ENCODE measurements around the gene C17orf78. TPM values are rescaled to one million over a fixed set of nuclear protein-coding genes. Genes with fewer than 3 reads are reported as not detected.
A peak's percentile ranks its signal among the peaks of the same experiment; 100 is the strongest.
"Not testable (repeated sequence)": the region's sequence is repeated elsewhere in the genome, so short reads cannot be mapped to it uniquely, and the experiment has no call there.

C17orf78 gene
- total and polyA plus RNA-seq, 2 experiments from 2014 or later = not detected

- H3K4me3 ChIP-seq = no peak overlapping the region
- no peak for TF ChIP-seq CTCF (IDR thresholded peaks at IDR 0.05; ENCODE audit: low read depth, low read length)
- no peaks in the 10 kb centered on the region for H3K9me3 ChIP-seq (ENCODE audit: low read depth)
- H3K27ac ChIP-seq = no peak overlapping the region
- H3K4me1 ChIP-seq (ENCODE audit: low read depth) = peaks cover 4% of the 10 kb centered on the region
- DNase-seq (ENCODE audit: low read depth in 1 of 2, low spot score in 1 of 2) = no peak
- H3K36me3 ChIP-seq = peaks cover 4% of the 10 kb centered on the region
- no peaks in the 10 kb centered on the region for H3K27me3 ChIP-seq
These were observed 33.2 kb upstream of the C17orf78 start for GRCh38 chr17:37342589-37342988.

- DNase-seq (ENCODE audit: low read depth in 1 of 2, low spot score in 1 of 2) = no peak
- TF ChIP-seq CTCF (IDR thresholded peaks at IDR 0.05; ENCODE audit: low read depth, low read length) = no peak
- H3K27me3 ChIP-seq = no peaks in the 10 kb centered on the region
These were observed 31.3 kb upstream of the C17orf78 start for GRCh38 chr17:37344519-37344918.

DNA sequence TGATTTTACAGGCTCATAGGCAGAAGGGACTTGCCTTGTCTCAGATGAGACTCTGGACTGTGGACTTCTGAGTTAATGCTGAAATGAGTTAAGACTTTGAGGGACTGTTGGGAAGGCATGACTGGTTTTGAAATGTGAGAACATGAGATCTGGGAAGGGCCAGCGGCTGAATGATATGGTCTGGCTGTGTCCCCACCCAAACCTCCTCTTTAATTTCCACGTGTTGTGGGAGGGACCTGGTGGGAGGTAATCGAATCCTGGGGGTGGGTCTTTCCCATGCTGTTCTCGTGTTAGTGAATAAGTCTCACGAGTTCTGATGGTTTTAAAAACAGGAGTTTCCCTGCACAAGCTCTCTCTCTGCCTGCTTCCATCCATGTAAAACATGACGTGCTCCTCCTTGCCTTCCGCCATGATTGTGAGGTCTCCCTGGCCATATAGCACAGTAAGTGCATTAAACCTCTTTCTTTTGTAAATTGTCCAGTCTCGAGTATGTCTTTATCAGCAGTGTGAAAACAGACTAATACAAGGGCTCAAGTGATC, 28.9 kb upstream of the C17orf78 start:
- H3K27me3 ChIP-seq; H3K27ac ChIP-seq; DNase-seq (ENCODE audit: low read depth in 1 of 2, low spot score in 1 of 2); H3K4me1 ChIP-seq (ENCODE audit: low read depth); H3K36me3 ChIP-seq; H3K4me3 ChIP-seq; H3K9me3 ChIP-seq (ENCODE audit: low read depth): not testable (repeated sequence)

More at GRCh38 chr17:37344519-37344918, 31.3 kb upstream of the C17orf78 start:
- Histone ChIP-seq H3K27ac (no peak overlapping the region), H3K4me3 (no peak overlapping the region), H3K36me3 (peaks cover 1% of the 10 kb centered on the region), H3K9me3 (ENCODE audit: low read depth) (no peaks in the 10 kb centered on the region), H3K4me1 (ENCODE audit: low read depth) (peaks cover 4% of the 10 kb centered on the region)

DNA sequence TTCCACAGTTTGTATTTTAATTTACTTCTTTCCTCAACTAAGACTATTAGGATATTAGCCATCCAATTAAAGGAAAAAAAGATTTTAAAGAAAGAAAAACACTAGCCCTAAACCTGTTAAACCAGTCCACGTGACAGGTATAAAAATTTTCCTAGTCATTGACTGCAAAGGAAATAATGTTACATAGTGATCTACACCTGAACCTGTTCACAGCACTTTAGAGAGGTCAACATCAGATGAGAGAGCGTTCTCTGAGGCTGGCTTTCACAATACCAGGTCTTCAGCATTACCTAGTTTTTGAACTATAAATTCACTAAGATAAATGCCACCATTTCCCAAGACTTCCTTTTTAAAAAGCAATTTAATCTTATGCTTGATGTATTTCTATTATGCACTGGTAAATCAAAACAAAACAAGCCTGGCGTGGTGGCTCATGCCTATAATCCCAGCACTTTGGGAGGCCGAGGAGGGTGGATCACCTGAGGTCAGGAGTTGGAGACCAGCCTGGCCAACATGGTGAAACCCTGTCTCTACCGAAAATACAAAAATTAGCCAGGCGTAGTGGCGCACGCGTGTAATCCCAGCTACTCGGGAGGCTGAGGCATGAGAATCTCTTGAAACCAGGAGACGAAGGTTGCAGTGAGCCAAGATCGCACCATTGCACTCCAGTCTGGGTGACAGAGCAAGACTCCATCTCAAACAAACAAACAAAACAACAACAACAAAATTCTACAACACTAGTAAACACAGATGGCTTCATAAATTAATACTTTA, 18.8 kb upstream of the C17orf78 start:
- peak overlapping the region; percentile 73 for H3K4me3 ChIP-seq
- H3K27me3 ChIP-seq; H3K36me3 ChIP-seq; H3K9me3 ChIP-seq (ENCODE audit: low read depth); DNase-seq (ENCODE audit: low read depth in 1 of 2, low spot score in 1 of 2): not testable (repeated sequence)
- peaks cover 23% of the 10 kb centered on the region for H3K4me1 ChIP-seq (ENCODE audit: low read depth)
- H3K27ac ChIP-seq = peak overlapping the region; percentile 93

- Histone ChIP-seq H3K9me3 (ENCODE audit: low read depth) (no peaks in the 10 kb centered on the region), H3K4me3 (peak overlapping the region; percentile 73), H3K27me3 (no peaks in the 10 kb centered on the region), H3K36me3 (peaks cover 5% of the 10 kb centered on the region), H3K27ac (peak overlapping the region; percentile 93), H3K4me1 (ENCODE audit: low read depth) (peaks cover 23% of the 10 kb centered on the region)
- no peak for TF ChIP-seq CTCF (IDR thresholded peaks at IDR 0.05; ENCODE audit: low read depth, low read length)
- peak; percentile 59 to 93 for DNase-seq (ENCODE audit: low read depth in 1 of 2, low spot score in 1 of 2)
These were observed 17.5 kb upstream of the C17orf78 start for GRCh38 chr17:37358098-37358829.

DNA sequence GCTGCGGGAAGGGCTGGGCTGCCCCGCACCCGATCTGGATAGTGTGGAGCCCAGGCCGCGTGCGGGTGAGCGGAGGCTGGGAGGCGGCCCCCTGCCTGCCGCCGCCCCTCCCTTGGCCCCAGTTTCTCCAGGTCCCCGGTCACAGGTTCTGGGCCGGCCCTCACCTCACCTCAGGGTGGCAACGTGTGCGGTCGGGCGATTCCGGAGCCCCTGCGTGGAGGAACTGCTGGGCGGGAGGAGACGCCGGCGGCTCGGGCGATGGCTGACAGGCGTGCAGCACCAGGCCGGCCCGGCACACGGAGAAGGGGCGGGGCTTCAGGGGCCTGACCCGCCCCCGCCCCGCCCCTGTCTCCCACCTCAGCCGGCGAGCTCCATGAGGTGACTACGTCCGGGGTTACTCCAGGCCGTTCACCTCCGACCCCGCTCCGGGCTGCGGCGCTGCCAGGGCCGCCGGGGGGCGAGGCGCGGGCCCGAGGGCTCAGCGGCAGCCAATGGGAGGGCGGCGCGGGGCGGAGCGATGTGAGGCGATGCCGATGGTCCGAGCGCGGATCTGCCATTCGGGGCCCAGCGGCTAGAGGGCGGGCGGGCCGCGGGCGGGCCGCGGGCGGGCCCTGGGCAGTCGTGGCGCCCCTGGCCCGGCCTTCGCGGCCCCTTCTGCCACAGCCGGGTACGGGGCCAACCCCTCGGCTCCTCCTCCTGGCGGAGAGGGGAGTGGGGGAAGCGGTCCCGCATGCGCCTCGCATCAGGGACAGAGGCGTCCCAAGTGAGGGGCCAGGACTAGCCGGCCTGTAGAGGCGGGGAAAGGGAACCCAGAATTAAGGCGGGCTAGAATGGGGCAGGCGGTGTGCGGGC, 16.7 kb upstream of the C17orf78 start:
- Histone ChIP-seq H3K4me1 (ENCODE audit: low read depth) (peaks cover 23% of the 10 kb centered on the region), H3K4me3 (peak overlapping the region; percentile 73), H3K27ac (peak overlapping the region; percentile 93), H3K36me3 (peaks cover 1% of the 10 kb centered on the region), H3K27me3 (no peaks in the 10 kb centered on the region), H3K9me3 (ENCODE audit: low read depth) (no peaks in the 10 kb centered on the region)
- peak; percentile 98 to 99 for DNase-seq (ENCODE audit: low read depth in 1 of 2, low spot score in 1 of 2)
- no peak for TF ChIP-seq CTCF (IDR thresholded peaks at IDR 0.05; ENCODE audit: low read depth, low read length)
